Stimulated activated CD4-positive, alpha-beta T cell treated with anti-CD3 and anti-CD28 coated beads, TNF-alpha, amount 100 ng/mL, for 1 hour (primary cell): ENCODE results near the gene NAT14.

Experiments
- DNase-seq, 3 donors: peaks; one replicate each; pipeline ENCODE4 v3.0.0-alpha.2; 2020; ENCODE audit warnings: low read depth in 3 of 3, low spot score in 1 of 3

The NAT14 gene

GRCh38 chr19:55500368-55500952, 15.5 kb downstream of the NAT14 start:
- DNase-seq = no peak

- no peak for DNase-seq
These were observed 17.4 kb downstream of the NAT14 start for GRCh38 chr19:55502197-55502952.

GRCh38 chr19:55503157-55503501, 18.1 kb downstream of the NAT14 start:
- DNase-seq = no peak

- DNase-seq = peak; percentile 84 to 96 (median 86)
These were observed 18.7 kb downstream of the NAT14 start for GRCh38 chr19:55503502-55504251.

GRCh38 chr19:55504252-55504603, 19.2 kb downstream of the NAT14 start:
- no peak for DNase-seq

GRCh38 chr19:55504981-55505380, 20.0 kb downstream of the NAT14 start:
- no peak for DNase-seq

GRCh38 chr19:55508120-55508519, 23.1 kb downstream of the NAT14 start:
- no peak for DNase-seq

- DNase-seq = peak; percentile 87 to 90 (median 88)
These were observed 32.1 kb downstream of the NAT14 start for GRCh38 chr19:55516878-55517620.

GRCh38 chr19:55519451-55520311, 34.7 kb downstream of the NAT14 start:
- DNase-seq = no peak

GRCh38 chr19:55520691-55521292, 35.8 kb downstream of the NAT14 start:
- no peak for DNase-seq

GRCh38 chr19:55525289-55526101, 40.5 kb downstream of the NAT14 start:
- no peak for DNase-seq

- DNase-seq = no peak
These were observed 41.5 kb downstream of the NAT14 start for GRCh38 chr19:55526216-55527196.

GRCh38 chr19:55527197-55528029, 42.4 kb downstream of the NAT14 start:
- no peak for DNase-seq

GRCh38 chr19:55528030-55528803, 43.2 kb downstream of the NAT14 start:
- no peak for DNase-seq

- no peak for DNase-seq
These were observed 44.7 kb downstream of the NAT14 start for GRCh38 chr19:55529636-55530234.

GRCh38 chr19:55530996-55531395, 46.0 kb downstream of the NAT14 start:
- no peak for DNase-seq
